ENCODE results near the gene PRR16. TPM values are rescaled to one million over a fixed set of nuclear protein-coding genes. Genes with fewer than 3 reads are reported as not detected.

Gene PRR16
- total RNA-seq, 4 donors from 2014 or later = 1.9 to 8.4 (median 2.7) TPM

- ATAC-seq (ENCODE audit: low FRiP score) = no peak
- DNase-seq (ENCODE audit: low spot score) = no peak
- no peak for TF ChIP-seq CTCF (IDR thresholded peaks at IDR 0.05)
Observed at GRCh38 chr5:120436996-120437395, 27.1 kb upstream of the PRR16 start.

DNA sequence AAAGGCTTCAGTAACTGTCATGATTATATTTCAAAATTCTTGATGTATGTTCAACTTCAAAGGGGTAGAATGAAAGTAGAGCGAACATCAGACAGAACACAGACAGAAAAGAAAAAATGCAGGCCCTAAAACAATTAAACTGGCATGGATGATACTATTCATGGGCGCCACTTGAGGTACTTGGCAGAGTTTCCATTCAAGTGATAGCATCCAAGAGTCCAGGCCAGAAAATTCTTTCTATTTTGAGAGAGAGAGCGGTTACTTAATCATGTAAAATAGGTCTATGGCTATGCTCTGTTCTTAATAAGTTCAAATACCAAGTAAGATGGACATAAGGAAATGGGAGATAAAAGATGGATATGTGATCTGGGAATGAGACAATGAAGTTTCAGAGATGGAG is 21.4 kb upstream of the PRR16 start:
- DNase-seq (ENCODE audit: low spot score) (no peak), ATAC-seq (ENCODE audit: low FRiP score) (no peak)
- no peak for TF ChIP-seq CTCF (IDR thresholded peaks at IDR 0.05)

DNA sequence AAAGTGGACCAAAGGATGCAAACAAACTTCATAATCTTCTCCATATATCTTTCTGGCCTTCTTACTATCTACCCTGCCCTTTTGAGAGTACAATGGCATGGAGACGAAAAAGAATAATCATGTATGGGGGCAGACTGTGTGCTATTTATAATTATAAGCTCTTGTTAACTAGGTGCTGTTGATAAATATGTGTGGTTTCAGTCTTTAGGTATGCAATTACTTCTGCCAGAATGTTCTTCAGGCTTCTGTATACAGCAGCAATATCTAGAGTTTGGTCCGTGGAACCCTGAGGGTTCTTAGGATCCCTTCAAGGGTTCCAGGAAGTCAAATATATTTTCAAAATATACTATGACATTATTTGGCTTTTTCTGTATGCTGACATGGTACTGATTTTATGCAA is 20.5 kb upstream of the PRR16 start:
- no peak for DNase-seq (ENCODE audit: low spot score)
- ATAC-seq (ENCODE audit: low FRiP score) = no peak
- TF ChIP-seq CTCF (IDR thresholded peaks at IDR 0.05) = no peak

DNA sequence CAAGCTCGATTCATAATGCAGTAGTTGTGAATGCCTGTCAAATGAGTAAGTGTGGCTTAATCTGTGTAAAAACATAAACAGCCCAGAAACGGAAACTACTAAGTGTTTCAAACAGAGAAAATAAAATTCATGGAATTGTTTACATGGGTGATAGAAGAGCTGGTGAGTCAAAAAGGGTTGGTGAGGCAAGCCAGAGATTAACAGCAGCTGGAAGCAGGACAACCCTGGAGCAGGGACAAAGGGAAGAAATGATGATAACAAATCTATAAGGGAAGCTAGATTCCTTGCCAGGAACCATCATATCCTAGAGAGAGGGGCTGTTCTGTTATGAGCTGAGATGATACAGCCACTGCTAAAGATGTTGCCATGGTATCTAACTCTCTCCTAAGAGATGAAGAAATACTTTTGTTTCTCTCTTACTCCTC is 18.0 kb upstream of the PRR16 start:
- TF ChIP-seq CTCF (IDR thresholded peaks at IDR 0.05) = no peak
- ATAC-seq (ENCODE audit: low FRiP score) = peak; percentile 71
- DNase-seq (ENCODE audit: low spot score) = no peak

- ATAC-seq (ENCODE audit: low FRiP score) (no peak), DNase-seq (ENCODE audit: low spot score) (no peak)
- TF ChIP-seq CTCF (IDR thresholded peaks at IDR 0.05) = no peak
Observed at GRCh38 chr5:120446901-120447300, 17.2 kb upstream of the PRR16 start.

- DNase-seq (ENCODE audit: low spot score) (no peak), ATAC-seq (ENCODE audit: low FRiP score) (no peak)
- TF ChIP-seq CTCF (IDR thresholded peaks at IDR 0.05) = no peak
Observed at GRCh38 chr5:120447706-120448239, 16.3 kb upstream of the PRR16 start.

GRCh38 chr5:120449501-120449900 is 14.6 kb upstream of the PRR16 start:
- DNase-seq (ENCODE audit: low spot score) = no peak
- TF ChIP-seq CTCF (IDR thresholded peaks at IDR 0.05) = no peak
- no peak for ATAC-seq (ENCODE audit: low FRiP score)

All from omental fat pad (tissue), 4 donors.